ENCODE measurements around the gene SS18L1.

GRCh38 chr20:62159839-62160238, 16.3 kb downstream of the SS18L1 start:
- TF ChIP-seq CTCF (conservative IDR thresholded peaks at IDR 0.05) (no peak), EZH2 (IDR thresholded peaks at IDR 0.05; ENCODE audit: low read depth) (no peak)
